Stimulated activated CD4-positive, alpha-beta T cell treated with anti-CD3 and anti-CD28 coated beads, Interleukin-1b, Interleukin-23, amount 100 ng/mL, for 24 hours (primary cell): ENCODE measurements around the gene CXCL10.
A peak's percentile ranks its signal among the peaks of the same experiment; 100 is the strongest.
"Not testable (repeated sequence)": the region's sequence is repeated elsewhere in the genome, so short reads cannot be mapped to it uniquely, and the experiment has no call there.

Experiments
- DNase-seq, 4 experiments: peaks; one replicate each; pipeline ENCODE4 v3.0.0-alpha.2; 2020; ENCODE audit warnings: low read depth in 4 of 4, low spot score in 1 of 4

CXCL10 gene

DNA sequence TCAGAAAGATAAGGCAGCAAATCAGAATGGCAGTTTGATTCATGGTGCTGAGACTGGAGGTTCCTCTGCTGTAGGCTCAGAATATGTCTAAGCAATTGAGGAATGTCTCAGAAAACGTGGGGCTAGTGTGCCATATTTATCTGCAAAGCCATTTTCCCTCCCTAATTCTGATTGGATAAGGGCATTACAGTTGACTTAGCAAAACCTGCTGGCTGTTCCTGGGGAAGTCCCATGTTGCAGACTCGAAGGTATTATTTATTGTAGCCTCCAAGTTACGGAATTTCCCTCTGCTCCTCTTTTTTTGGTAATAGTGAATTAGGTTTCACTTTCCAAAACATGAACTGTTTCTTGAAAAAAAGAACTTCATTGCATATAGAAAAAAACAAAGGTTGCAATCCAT lies at the start of gene CXCL10:
TSS of gene CXCL10 (minus strand) at position 109 of the 400 bp plus-strand sequence. CDS start at position 43, 66 bp downstream.
- DNase-seq: no peak

DNA sequence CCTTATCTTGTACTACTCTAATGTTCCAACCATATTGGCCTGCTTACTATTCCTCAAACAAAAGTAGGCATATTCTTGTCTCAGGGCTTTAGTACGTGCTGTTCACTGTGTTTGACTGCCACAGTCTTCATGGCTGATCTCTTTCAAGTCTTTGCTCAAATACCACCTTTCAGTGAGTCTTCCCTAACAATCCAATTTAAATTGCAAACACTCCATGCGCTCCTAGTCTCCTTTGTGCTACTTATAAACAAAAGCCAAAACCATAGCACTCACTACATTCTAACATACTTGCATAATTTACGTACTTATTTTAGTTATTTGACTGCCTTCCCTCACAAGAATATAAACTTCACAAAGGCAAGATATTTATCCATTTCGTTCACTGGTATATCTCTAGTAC lies 49.5 kb upstream of the CXCL10 start:
- DNase-seq: no peak

DNA sequence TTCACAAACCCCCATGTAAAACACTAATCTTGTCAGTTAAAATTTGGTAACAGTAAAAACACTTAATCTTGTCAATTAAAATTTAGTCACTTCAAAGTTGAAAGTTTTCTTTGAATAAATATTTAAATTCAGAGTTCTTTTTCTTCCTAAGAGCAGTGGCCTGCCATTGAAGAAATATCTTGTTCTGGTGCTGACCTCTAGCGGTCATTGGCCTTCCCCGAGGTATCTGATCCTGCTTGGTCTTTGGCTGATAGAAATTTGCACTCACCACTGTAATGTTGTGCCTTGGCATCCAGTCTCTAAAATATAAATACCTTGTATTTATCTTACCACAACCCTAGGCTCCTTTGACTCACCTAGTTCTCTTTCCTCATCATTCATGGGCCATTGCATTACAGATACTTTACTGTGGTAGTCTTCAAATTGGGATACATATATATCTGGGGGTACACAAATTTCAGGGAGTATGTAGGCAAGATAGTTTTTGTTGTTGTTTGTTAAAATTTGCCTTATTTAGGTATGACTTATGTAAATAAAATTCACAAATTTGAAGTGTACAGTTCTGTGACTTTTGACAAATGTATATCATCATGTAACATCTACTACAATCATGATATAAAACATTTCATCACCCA lies 44.5 kb upstream of the CXCL10 start:
- DNase-seq: peak; percentile 49 to 60 (median 53)

DNA sequence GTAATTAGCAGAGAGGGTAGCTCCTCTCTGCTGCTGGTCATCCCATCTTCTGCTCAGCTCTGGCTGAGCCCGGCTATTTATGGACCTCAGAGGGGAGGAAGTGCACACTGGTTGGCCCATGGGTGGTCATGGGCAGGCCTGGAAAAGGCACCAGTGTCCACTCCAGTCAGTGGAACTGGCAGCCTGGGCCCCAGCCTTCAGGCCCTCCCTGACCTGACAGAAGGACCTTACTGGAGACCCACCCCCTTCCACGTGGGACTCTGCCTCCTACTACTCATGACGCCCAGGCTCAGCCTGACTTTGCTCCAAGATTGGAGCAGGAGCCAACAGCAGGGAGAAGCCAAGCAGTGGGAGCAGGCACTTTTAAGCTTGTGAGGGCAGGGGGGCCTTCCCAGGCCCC lies 43.2 kb upstream of the CXCL10 start:
- DNase-seq: no peak

- DNase-seq: no peak
These were observed 38.7 kb upstream of the CXCL10 start for GRCh38 chr4:76061982-76062381.

- no peak for DNase-seq
These were observed 38.1 kb upstream of the CXCL10 start for GRCh38 chr4:76061421-76061820.

DNA sequence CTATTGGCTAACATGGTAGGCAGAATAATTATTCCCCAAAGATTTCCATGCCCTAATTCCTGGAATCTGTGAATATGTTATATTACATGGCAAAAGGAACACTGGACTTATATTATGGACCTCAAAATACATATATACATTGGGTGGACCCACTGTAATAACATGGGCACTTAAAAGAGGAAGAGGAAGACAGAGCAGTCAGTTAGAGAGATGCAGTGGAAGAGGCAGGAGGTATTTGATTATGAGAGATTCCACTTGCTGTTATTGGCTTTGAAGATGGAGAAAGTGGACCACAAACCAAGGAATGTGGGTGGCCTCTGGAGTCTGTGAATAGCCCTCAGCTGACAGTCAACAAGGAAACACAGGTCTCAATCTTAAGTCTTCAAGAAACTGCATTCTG lies 37.2 kb upstream of the CXCL10 start:
- DNase-seq: no peak

DNA sequence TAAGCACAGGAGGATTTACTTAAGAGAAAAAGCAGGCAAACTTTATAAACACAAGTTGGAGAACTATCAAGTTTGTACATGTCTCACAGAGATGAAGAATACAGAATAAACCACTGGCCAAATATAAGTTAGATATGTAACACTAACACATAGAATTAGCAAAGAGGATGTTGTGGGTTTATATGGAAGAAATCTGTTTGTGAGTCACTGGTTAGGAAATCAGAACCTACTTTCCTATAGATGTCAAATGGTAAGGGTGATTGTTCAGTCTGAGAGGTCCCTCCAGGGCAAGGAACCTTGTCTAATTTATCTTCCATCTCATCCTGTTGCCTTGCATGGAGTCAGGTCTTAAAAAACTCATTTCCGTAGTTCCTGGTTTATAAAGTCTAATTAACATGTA lies 36.5 kb upstream of the CXCL10 start:
- DNase-seq: no peak

DNA sequence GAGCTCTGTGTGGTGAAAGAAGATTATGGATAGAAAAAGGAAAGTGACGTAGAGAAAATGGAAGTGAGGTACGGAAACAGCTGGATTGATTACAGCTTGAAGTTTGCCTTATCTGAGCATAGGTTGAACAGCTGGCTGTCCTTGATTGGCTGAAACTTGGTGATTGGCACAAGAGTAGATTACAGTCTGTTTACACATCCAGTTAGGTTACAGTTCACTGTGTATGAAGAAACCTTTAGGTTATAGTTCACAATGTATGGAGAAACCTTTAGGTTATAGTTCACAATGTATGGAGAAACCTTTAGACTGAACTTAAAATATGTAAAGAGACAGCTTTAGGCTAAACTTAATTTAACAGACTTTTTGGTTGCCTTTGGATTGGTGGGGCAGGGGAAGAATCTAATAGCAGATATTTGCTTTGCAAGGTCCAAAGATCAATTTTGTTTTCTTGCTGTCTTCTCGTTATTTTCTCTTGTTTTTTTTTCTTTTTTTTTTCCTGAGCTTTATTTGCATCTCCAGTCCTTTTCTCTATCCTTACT lies 35.7 kb upstream of the CXCL10 start:
- DNase-seq: no peak

GRCh38 chr4:76058302-76058701 lies 35.0 kb upstream of the CXCL10 start:
- DNase-seq: no peak

DNA sequence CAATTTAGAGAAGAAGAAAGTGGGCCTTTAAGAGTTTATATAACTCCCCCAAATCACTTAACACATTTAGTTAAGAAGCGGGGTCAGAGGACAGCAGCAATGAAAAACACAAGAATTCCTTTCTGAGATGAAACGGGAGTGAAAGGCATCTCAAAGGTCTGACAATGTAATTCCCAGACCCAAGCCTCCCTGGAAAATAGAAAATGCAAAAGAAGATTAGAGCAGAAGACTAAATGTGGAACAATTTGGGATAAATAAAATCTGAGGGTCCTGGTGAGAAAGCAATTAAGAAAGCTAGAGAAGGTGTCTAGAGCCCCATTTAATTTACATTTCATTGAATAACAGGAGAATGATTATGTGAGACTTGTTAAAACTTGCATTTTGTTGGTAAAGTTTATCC lies 32.1 kb upstream of the CXCL10 start:
- DNase-seq: no peak

- peak in 1 of 4 experiments; percentile 8 for DNase-seq
These were observed 31.7 kb upstream of the CXCL10 start for GRCh38 chr4:76055016-76055415.

DNA sequence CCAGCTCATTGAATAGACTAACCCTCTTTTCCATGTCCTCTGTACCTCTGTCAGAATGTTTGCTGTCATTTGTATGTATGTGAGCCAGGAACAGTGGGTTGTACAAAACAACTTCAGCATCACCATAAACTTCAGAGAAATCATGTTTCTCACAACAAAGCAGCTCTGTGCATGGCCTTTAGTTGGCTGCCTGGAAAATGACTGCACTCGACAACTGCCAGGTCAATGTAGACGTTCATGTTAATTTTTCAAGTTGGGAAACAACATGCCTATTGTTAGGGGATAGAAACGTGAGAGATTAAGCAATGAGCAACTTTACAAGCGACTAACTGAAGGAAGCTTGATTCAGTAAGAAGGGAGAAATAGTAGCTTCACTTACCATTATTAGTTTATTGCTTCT lies 30.4 kb upstream of the CXCL10 start:
- DNase-seq: no peak

DNA sequence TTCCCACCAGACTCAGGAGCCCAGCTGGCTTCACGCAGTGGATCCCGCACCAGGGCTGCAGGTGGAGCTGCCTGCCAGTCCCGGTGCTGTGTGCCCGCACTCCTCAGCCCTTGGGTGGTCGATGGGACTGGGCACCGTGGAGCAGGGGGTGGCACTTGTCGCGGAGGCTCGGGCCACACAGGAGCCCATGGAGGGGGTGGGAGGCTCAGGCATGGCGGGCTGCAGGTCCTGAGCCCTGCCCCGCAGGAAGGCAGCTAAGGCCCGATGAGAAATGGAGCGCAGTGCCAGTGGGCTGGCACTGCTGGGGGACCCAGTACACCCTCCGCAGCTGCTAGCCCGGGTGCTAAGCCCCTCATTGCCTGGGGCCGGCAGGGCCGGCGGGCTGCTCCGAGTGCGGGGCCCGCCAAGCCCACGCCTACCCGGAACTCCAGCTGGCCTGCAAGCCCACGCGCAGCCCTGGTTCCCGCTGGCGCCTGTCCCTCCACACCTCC lies 27.3 kb upstream of the CXCL10 start:
- not testable (repeated sequence) for DNase-seq

- DNase-seq: not testable (repeated sequence)
These were observed 26.6 kb upstream of the CXCL10 start for GRCh38 chr4:76049860-76050416.

- not testable (repeated sequence) for DNase-seq
These were observed 21.4 kb upstream of the CXCL10 start for GRCh38 chr4:76044686-76045085.

DNA sequence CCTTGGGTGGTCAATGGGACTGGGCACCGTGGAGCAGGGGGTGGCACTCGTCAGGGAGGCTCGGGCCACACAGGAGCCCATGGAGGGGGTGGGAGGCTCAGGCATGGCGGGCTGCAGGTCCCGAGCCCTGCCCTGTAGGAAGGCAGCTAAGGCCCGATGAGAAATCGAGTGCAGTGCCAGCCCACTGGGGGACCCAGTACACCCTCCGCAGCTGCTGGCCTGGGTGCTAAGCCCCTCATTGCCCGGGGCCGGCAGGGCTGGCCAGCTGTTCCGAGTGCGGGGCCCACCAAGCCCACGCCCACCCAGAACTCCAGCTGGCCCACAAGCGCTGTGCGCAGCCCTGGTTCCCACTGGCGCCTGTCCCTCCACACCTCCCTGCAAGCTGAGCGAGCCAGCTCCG lies 20.0 kb upstream of the CXCL10 start:
- not testable (repeated sequence) for DNase-seq

DNA sequence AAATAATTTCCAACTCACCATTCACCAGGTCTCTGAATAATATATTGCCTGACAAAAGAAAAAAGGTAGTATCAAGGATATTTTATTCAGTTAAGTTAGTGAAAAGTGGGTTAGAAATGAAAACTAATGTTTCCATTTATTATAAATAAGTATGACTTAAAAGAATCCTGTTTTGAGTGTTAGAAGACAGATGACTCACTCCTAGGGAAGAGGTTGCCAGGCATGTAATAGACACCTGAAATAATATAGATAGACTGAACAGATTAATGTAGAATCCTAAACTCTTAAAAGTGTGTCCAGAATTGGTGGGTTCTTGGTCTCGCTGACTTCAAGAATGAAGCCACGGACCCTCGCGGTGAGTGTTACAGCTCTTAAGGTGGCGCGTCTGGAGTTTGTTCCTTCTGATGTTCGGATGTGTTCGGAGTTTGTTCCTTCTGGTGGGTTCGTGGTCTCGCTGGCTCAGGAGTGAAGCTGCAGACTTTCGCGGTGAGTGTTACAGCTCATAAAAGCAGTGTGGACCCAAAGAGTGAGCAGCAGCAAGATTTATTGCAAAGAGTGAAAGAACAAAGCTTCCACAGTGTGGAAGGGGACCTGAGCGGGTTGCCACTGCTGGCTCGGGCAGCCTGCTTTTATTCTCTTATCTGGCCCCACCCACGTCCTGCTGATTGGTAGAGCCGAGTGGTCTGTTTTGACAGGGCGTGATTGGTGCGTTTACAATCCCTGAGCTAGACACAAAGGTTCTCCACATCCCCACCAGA lies 19.1 kb upstream of the CXCL10 start:
- not testable (repeated sequence) for DNase-seq

DNA sequence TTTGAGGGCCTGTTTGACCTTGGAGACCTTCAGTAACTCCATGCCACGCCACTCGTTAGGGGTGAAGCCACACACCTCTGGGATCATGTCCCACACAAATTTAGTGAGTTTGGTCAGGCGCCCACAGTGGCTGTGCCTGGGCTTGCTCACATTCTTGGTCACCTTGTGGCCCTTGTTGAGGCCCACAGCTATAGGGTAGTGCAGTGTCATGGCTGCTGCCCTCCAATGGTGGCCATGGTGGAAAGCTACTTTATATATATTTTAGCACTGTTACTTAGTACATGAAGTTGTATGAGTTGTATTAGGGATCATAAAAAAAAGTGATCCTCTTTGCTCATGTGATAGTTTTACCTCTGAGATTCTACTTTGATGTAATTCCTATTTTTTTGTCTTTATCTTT lies 13.6 kb upstream of the CXCL10 start:
- DNase-seq: no peak

DNA sequence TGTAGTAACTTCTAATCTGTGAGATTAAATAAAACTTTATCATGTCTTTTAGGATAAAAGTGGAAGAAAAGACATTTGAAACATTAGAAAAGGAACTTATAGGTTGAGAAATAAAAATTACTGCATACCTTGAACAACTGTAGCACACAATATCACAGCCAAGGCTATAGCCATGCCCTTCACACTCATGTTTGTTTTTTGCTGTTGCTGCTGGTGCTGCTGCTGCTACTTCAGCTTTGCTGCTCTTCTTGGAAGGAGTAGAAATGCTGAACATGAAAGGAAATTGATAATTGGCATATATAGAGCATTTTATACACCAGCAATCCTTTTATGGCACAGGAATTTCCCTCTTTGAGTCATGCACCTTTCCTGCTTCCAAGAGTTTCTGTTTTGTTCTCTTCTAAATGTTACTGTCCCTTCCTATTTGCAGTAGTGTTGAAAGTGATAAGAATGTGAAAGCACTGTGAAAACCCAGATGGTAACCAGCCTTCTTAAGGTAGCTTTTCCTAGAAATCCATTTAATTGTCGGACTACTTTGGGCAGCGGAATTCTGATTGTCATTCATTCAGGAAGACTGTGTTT lies 12.6 kb upstream of the CXCL10 start, which contains the start of gene CXCL11:
TSS of gene CXCL11 (minus strand) at position 272 of the 582 bp plus-strand sequence. CDS start at position 189, 83 bp downstream.
- no peak for DNase-seq

DNA sequence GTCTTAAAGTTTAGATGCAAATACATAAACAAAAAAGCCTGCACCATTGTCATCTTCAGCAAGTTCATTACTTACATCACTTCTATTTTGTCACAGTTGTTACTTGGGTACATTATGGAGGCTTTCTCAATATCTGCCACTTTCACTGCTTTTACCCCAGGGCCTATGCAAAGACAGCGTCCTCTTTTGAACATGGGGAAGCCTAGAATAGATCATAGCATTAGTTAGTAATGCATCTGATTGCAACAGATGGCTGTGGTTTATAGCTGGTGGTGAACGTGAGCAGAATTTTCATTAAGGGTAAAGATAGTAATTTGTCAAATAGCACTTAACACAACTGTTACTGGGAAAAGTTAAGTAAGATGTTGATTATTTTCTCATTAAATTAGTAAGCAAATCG lies 11.8 kb upstream of the CXCL10 start:
- no peak for DNase-seq
